GM19238 (cell line): Measurements from ENCODE around the gene FOXJ3.
A peak's percentile ranks its signal among the peaks of the same experiment; 100 is the strongest.

ENCODE experiments used
- DNase-seq: peaks from one replicate; pipeline ENCODE4 v3.0.0; 2011; ENCODE audit warnings: low spot score; ENCODE audit not compliant: insufficient read length

FOXJ3 gene

GRCh38 chr1:42170779-42171621 is 164.0 kb downstream of the FOXJ3 start:
- no peak for DNase-seq

- no peak for DNase-seq
Measured at GRCh38 chr1:42168763-42169162, 166.3 kb downstream of the FOXJ3 start.

GRCh38 chr1:42168391-42168670 is 166.7 kb downstream of the FOXJ3 start:
- no peak for DNase-seq

GRCh38 chr1:42167611-42168390 is 167.2 kb downstream of the FOXJ3 start:
- no peak for DNase-seq

- no peak for DNase-seq
Measured at GRCh38 chr1:42165511-42166210, 169.4 kb downstream of the FOXJ3 start.

- no peak for DNase-seq
Measured at GRCh38 chr1:42164551-42165420, 170.2 kb downstream of the FOXJ3 start, which contains the start of gene GUCA2A. GUCA2A (minus strand) TSS chr1:42164745; CDS start chr1:42164712, 33 bp downstream.

- DNase-seq: no peak
Measured at GRCh38 chr1:42163536-42164503, 171.2 kb downstream of the FOXJ3 start.

GRCh38 chr1:42163114-42163513 is 171.9 kb downstream of the FOXJ3 start:
- DNase-seq: no peak

- no peak for DNase-seq
Measured at GRCh38 chr1:42162181-42162580, 172.9 kb downstream of the FOXJ3 start.

- no peak for DNase-seq
Measured at GRCh38 chr1:42158189-42158588, 176.8 kb downstream of the FOXJ3 start.

- DNase-seq: no peak
Measured at GRCh38 chr1:42157667-42158066, 177.4 kb downstream of the FOXJ3 start.

GRCh38 chr1:42155362-42155761 is 179.7 kb downstream of the FOXJ3 start:
- DNase-seq: no peak

- DNase-seq: no peak
Measured at GRCh38 chr1:42154685-42155084, 180.3 kb downstream of the FOXJ3 start.

- DNase-seq: no peak
Measured at GRCh38 chr1:42153624-42154023, 181.4 kb downstream of the FOXJ3 start.

- DNase-seq: no peak
Measured at GRCh38 chr1:42152907-42153600, 182.0 kb downstream of the FOXJ3 start, which contains the start of gene GUCA2B. GUCA2B (plus strand) TSS chr1:42153410; CDS start chr1:42153451, 41 bp downstream.

GRCh38 chr1:42152119-42152518 is 182.9 kb downstream of the FOXJ3 start:
- DNase-seq: no peak

- DNase-seq: no peak
Measured at GRCh38 chr1:42150651-42151050, 184.4 kb downstream of the FOXJ3 start.

- no peak for DNase-seq
Measured at GRCh38 chr1:42148166-42148565, 186.9 kb downstream of the FOXJ3 start.

- DNase-seq: peak; percentile 66
Measured at GRCh38 chr1:42146626-42147320, 188.3 kb downstream of the FOXJ3 start.
